Measurements from ENCODE around the gene TM7SF2. TPM values are rescaled to one million over a fixed set of nuclear protein-coding genes. Genes with fewer than 3 reads are reported as not detected.

Gene TM7SF2
- 10 to 100 TPM; 12.4 to 17.5 TPM for total RNA-seq

DNA sequence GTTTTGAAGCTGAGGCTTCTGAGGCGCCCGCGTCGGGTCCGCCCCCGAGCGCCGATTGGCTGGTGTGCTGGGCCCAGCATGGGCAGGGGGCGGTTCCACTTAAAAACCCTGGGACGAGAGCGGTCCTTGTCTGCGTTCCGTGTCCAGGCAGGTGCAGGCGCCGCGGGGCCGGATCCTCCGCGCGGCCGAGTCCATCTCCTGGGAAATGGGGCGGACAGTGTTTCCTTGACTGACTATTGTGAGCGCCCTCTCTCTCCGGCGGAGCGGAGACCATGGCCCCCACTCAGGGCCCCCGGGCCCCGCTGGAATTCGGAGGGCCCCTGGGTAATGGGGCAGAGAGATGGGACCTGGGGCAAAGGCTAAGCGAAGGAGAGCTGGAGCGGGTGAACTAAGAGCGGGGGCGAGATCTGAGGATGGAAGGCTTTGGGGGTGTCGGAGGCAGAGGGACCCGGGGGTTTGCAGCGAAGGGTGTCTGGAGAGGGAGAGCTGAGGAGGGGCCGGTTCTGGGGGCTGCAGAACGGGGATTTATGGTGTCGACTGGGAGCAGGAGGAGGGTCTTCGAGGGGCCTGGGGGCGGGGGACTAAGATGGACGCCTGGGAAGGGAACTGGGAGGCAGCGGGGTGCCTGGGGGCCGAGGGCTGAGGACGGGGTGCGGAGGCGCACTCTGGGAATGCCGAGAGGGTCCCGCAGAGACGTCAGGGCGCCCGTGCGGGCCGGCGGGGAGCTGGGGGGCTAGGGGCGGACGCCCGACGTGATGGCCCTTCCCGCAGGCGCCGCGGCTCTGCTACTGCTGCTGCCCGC lies at the start of gene TM7SF2:
TSS of gene TM7SF2 (plus strand) at position 129 of the 802 bp plus-strand sequence. CDS start at position 273, 144 bp downstream.
- Mint-ChIP-seq H3K4me3 (peak within 1 kb of the TSS; percentile 86), H3K27me3 (no peaks in the 10 kb centered on the region), H3K9me3 (no peaks in the 10 kb centered on the region), H3K36me3 (ENCODE audit: low read depth) (peaks cover 19% of the 10 kb centered on the region), H3K4me1 (ENCODE audit: low read depth) (peaks cover 43% of the 10 kb centered on the region), H3K27ac (peak within 1 kb of the TSS; percentile 84)
- ChIA-PET POLR2A (interaction anchor here (1.0 to 16.2 kb wide), 11 partner anchors 10 to 311 kb away, joined by 3 to 294 read pairs (median 3); partner anchors contain the start of genes ARL2, CDCA5, FAU and MRPL49), CTCF (interaction anchor here (0.8 to 7.6 kb wide), 16 partner anchors 8 to 385 kb away, joined by 3 to 115 read pairs (median 5); partner anchors contain the start of genes ARL2, CAPN1, CDC42EP2 and DPF2)
- ATAC-seq (peak; percentile 77), DNase-seq (peak; percentile 98)
- TF ChIP-seq CTCF (IDR thresholded peaks at IDR 0.05): no peak
- intact Hi-C loops (cut with micrococcal nuclease): loop anchor here (10.0 kb wide), 1 partner anchor 97 kb away; the partner anchor contains the start of gene ARL2

GRCh38 chr11:65063532-65063931 lies 48.1 kb upstream of the TM7SF2 start:
- no peak overlapping the region for H3K4me3 Mint-ChIP-seq
- H3K4me1 Mint-ChIP-seq (ENCODE audit: low read depth): peaks cover 5% of the 10 kb centered on the region
- DNase-seq (no peak), ATAC-seq (no peak)
- H3K27me3 Mint-ChIP-seq: no peaks in the 10 kb centered on the region
- ChIA-PET POLR2A (interaction anchor here (0.8 to 1.0 kb wide), 2 partner anchors 14 to 18 kb away, joined by 3 read pairs; no protein-coding TSS in a partner anchor), CTCF (interaction anchor here (1.4 kb wide), 1 partner anchor 15 kb away, joined by 3 read pairs; no protein-coding TSS in a partner anchor)
- no peaks in the 10 kb centered on the region for H3K9me3 Mint-ChIP-seq
- TF ChIP-seq CTCF (IDR thresholded peaks at IDR 0.05): no peak
- intact Hi-C loops (cut with micrococcal nuclease): no loop called here
- no peak overlapping the region for H3K27ac Mint-ChIP-seq
- no peaks in the 10 kb centered on the region for H3K36me3 Mint-ChIP-seq (ENCODE audit: low read depth)

- no peak for DNase-seq
- intact Hi-C loops (cut with micrococcal nuclease): no loop called here
- Mint-ChIP-seq H3K27me3 (no peaks in the 10 kb centered on the region), H3K36me3 (ENCODE audit: low read depth) (no peaks in the 10 kb centered on the region), H3K27ac (no peak overlapping the region), H3K9me3 (no peaks in the 10 kb centered on the region), H3K4me1 (ENCODE audit: low read depth) (peaks cover 6% of the 10 kb centered on the region), H3K4me3 (no peak overlapping the region)
- CTCF ChIA-PET: interaction anchor here (1.4 kb wide), 1 partner anchor 14 kb away, joined by 3 read pairs; no protein-coding TSS in a partner anchor
- ATAC-seq: no peak
- no peak for TF ChIP-seq CTCF (IDR thresholded peaks at IDR 0.05)
- POLR2A ChIA-PET: no interaction called here
Measured at GRCh38 chr11:65064847-65065240, 46.8 kb upstream of the TM7SF2 start.

DNA sequence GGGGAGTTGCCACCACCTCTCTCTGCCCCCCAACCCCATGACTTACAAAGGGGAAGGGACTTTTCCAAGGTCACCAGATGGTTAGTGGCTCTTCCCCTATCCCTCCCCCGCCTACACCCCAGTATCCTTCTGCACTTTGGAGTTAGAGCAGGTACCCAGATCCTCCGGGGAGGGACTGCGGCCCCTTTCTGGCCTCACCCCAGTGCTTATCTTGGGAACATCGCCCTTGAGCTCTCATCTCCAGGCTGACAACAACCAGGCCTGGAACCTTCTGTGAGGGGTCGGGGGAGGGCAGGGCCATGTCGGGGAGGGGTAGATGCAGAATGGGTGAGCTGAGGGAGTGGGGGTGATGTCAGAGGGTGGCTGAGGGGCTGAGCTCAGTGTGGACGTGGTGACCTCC lies 45.8 kb upstream of the TM7SF2 start:
- CTCF ChIA-PET: no interaction called here
- intact Hi-C loops (cut with micrococcal nuclease): no loop called here
- Mint-ChIP-seq H3K27ac (no peak overlapping the region), H3K9me3 (no peaks in the 10 kb centered on the region), H3K36me3 (ENCODE audit: low read depth) (no peaks in the 10 kb centered on the region), H3K4me3 (no peak overlapping the region), H3K4me1 (ENCODE audit: low read depth) (peaks cover 4% of the 10 kb centered on the region), H3K27me3 (no peaks in the 10 kb centered on the region)
- POLR2A ChIA-PET: interaction anchor here (2.0 kb wide), 1 partner anchor 12 kb away, joined by 6 read pairs; no protein-coding TSS in a partner anchor
- TF ChIP-seq CTCF (IDR thresholded peaks at IDR 0.05): no peak
- no peak for DNase-seq
- ATAC-seq: no peak

GRCh38 chr11:65066315-65066714 lies 45.4 kb upstream of the TM7SF2 start:
- intact Hi-C loops (cut with micrococcal nuclease): no loop called here
- peaks cover 2% of the 10 kb centered on the region for H3K4me1 Mint-ChIP-seq (ENCODE audit: low read depth)
- H3K9me3 Mint-ChIP-seq: no peaks in the 10 kb centered on the region
- H3K27ac Mint-ChIP-seq: no peak overlapping the region
- no peaks in the 10 kb centered on the region for H3K27me3 Mint-ChIP-seq
- POLR2A ChIA-PET: interaction anchor here (2.0 kb wide), 1 partner anchor 12 kb away, joined by 6 read pairs; no protein-coding TSS in a partner anchor
- CTCF ChIA-PET: no interaction called here
- no peak for DNase-seq
- H3K36me3 Mint-ChIP-seq (ENCODE audit: low read depth): no peaks in the 10 kb centered on the region
- ATAC-seq: no peak
- no peak for TF ChIP-seq CTCF (IDR thresholded peaks at IDR 0.05)
- no peak overlapping the region for H3K4me3 Mint-ChIP-seq

Measured in activated CD8-positive, alpha-beta T cell treated with anti-CD3 and anti-CD28 coated beads for 36 hours (primary cell).